SU-DHL-6 (cell line): ENCODE results near the gene WIZ.

Experiments used
- CTCF ChIP-seq: fragments of 200-600 bp; sonication (generic); IDR thresholded peaks from one replicate; pipeline ENCODE4 v1.5.1; 2017; ENCODE audit warnings: antibody characterized with exemption, mild to moderate bottlenecking, low read length, moderate library complexity; ENCODE audit not compliant: insufficient read depth, poor library complexity, severe bottlenecking
- EZH2phosphoT487 ChIP-seq: fragments of 200-600 bp; sonication (generic), shearing (Covaris generic); conservative IDR thresholded peaks from 2 replicates; pipeline ENCODE4 v1.6.1; 2018; ENCODE audit warnings: mild to moderate bottlenecking, antibody characterized with exemption, low read length, moderate library complexity, mixed read lengths

- no peak for TF ChIP-seq EZH2phosphoT487
- no peak for TF ChIP-seq CTCF
Observed at GRCh38 chr19:15433519-15434069, 16.2 kb downstream of the WIZ start.
